GM23338 (cell line): Measurements from ENCODE around the gene TMEM201. TPM values are rescaled to one million over a fixed set of nuclear protein-coding genes. Genes with fewer than 3 reads are reported as not detected.

Source experiments
- ATAC-seq: fragments of 200-7000 bp; cut with Tn5 transposase; 3 replicates; pipeline ENCODE4 v1.9.1; 2020
- DNase-seq: peaks from one replicate; pipeline ENCODE4 v3.0.0-alpha.2; 2015; ENCODE audit warnings: low spot score
- H2AFZ ChIP-seq: fragments of 200-600 bp; sonication (generic); 2 replicates; pipeline ENCODE4 v1.8.0; 2016; ENCODE audit warnings: antibody characterized with exemption, mild to moderate bottlenecking, moderate library complexity
- H3F3A ChIP-seq: fragments of 200-600 bp; sonication (generic); replicated peaks from 2 replicates; pipeline ENCODE4 v1.8.0; 2017; ENCODE audit warnings: antibody characterized with exemption, mixed run types, low read depth
- H3K27ac ChIP-seq: fragments of 200-600 bp; sonication (generic); 2 replicates; pipeline ENCODE4 v1.6.1; 2016; ENCODE audit warnings: low read depth
- H3K27me3 ChIP-seq: fragments of 200-600 bp; sonication (generic); 2 replicates; pipeline ENCODE4 v1.8.0; 2016; ENCODE audit warnings: mild to moderate bottlenecking, mixed run types, moderate library complexity; ENCODE audit not compliant: insufficient read depth
- H3K36me3 ChIP-seq: fragments of 200-600 bp; sonication (generic); 2 replicates; pipeline ENCODE4 v1.8.0; 2016; ENCODE audit warnings: mild to moderate bottlenecking; ENCODE audit not compliant: insufficient read depth
- H3K4me1 ChIP-seq: fragments of 200-600 bp; sonication (generic); 2 replicates; pipeline ENCODE4 v1.8.0; 2016; ENCODE audit warnings: mild to moderate bottlenecking, moderate library complexity; ENCODE audit not compliant: insufficient read depth
- H3K4me2 ChIP-seq: fragments of 200-600 bp; sonication (generic); 2 replicates; pipeline ENCODE4 v1.7.1; 2017; ENCODE audit warnings: mixed run types
- H3K4me3 ChIP-seq: fragments of 200-600 bp; sonication (generic); 2 replicates; pipeline ENCODE4 v1.6.1; 2016; ENCODE audit warnings: mixed run types
- H3K79me2 ChIP-seq: fragments of 200-600 bp; sonication (generic); replicated peaks from 2 replicates; pipeline ENCODE4 v1.8.0; 2017; ENCODE audit warnings: mild to moderate bottlenecking; ENCODE audit not compliant: insufficient read depth
- H3K9me2 ChIP-seq: fragments of 200-600 bp; sonication (generic); 2 replicates; pipeline ENCODE4 v1.8.0; 2017; ENCODE audit not compliant: insufficient read depth
- H4K20me1 ChIP-seq: fragments of 200-600 bp; sonication (generic); replicated peaks from 2 replicates; pipeline ENCODE4 v1.8.0; 2017; ENCODE audit warnings: mild to moderate bottlenecking; ENCODE audit not compliant: insufficient read depth
- H3K27ac Mint-ChIP-seq: 2 replicates; pipeline ENCODE4 v1.8.0; 2020; ENCODE audit warnings: inconsistent platforms, mild to moderate bottlenecking, moderate library complexity, mixed read lengths
- H3K27me3 Mint-ChIP-seq: 3 replicates; pipeline ENCODE4 v1.8.0; 2022; ENCODE audit warnings: low read depth, mild to moderate bottlenecking, moderate library complexity, mixed read lengths, inconsistent platforms; ENCODE audit not compliant: insufficient read depth, poor library complexity
- H3K36me3 Mint-ChIP-seq: 3 replicates; pipeline ENCODE4 v1.8.0; 2021; ENCODE audit warnings: low read depth, mild to moderate bottlenecking, inconsistent platforms, moderate library complexity, mixed read lengths
- H3K4me1 Mint-ChIP-seq: 3 replicates; pipeline ENCODE4 v1.8.0; 2020; ENCODE audit warnings: mild to moderate bottlenecking, inconsistent platforms, mixed read lengths
- H3K4me3 Mint-ChIP-seq: 3 replicates; pipeline ENCODE4 v1.8.0; 2021; ENCODE audit warnings: moderate library complexity, mild to moderate bottlenecking, inconsistent platforms, mixed read lengths
- H3K9me3 Mint-ChIP-seq: 3 replicates; pipeline ENCODE4 v1.8.0; 2020; ENCODE audit warnings: moderate library complexity, mild to moderate bottlenecking, inconsistent platforms, mixed read lengths
- CREB1 ChIP-seq: fragments of 250-450 bp; sonication (Bioruptor Pico); IDR thresholded peaks from 2 replicates; pipeline ENCODE4 v1.5.0; 2020; ENCODE audit warnings: low read depth, mild to moderate bottlenecking, moderate library complexity
- EZH2 ChIP-seq: fragments of 200-600 bp; sonication (generic); IDR thresholded peaks from one replicate; pipeline ENCODE4 v1.8.0; 2017; ENCODE audit warnings: antibody characterized with exemption, mild to moderate bottlenecking, low read depth; ENCODE audit not compliant: unreplicated experiment
- EZH2phosphoT487 ChIP-seq: fragments of 200-600 bp; sonication (generic); IDR thresholded peaks from one replicate; pipeline ENCODE4 v1.8.1; 2018; ENCODE audit warnings: antibody characterized with exemption; ENCODE audit not compliant: unreplicated experiment
- JUNB ChIP-seq: IDR thresholded peaks from one replicate; pipeline ENCODE4 v1.6.1; 2016; ENCODE audit warnings: antibody characterized with exemption; ENCODE audit not compliant: unreplicated experiment
- NANOG ChIP-seq: IDR thresholded peaks from 2 replicates; pipeline ENCODE4 v1.6.1; 2016; ENCODE audit warnings: antibody characterized with exemption, borderline replicate concordance
- POLR2AphosphoS5 ChIP-seq: IDR thresholded peaks from 2 replicates; pipeline ENCODE4 v1.6.1; 2016; ENCODE audit warnings: antibody characterized with exemption, low read depth
- STAT1 ChIP-seq: IDR thresholded peaks from one replicate; pipeline ENCODE4 v1.6.1; 2016; ENCODE audit warnings: antibody characterized with exemption; ENCODE audit not compliant: unreplicated experiment
- ZNF114 ChIP-seq: fragments of 250-450 bp; sonication (Bioruptor Pico); IDR thresholded peaks from 2 replicates; pipeline ENCODE4 v1.5.0; 2020; ENCODE audit warnings: mild to moderate bottlenecking, moderate library complexity
- ZNF331 ChIP-seq: fragments of 250-450 bp; sonication (Bioruptor Pico); IDR thresholded peaks from 2 replicates; pipeline ENCODE4 v1.5.0; 2020; ENCODE audit warnings: low read depth, mild to moderate bottlenecking, moderate library complexity
- polyA plus RNA-seq: library from polyadenylated mRNA; unstranded; fragments of >200 nt; fragmentation: Nextera tagmentation; extraction: Ambion mirVana; gene quantifications from 2 replicates; pipeline ENCODE4 v1.2.1, GENCODE V29; 2016
- total RNA-seq: library from RNA; depleted of rRNA; stranded (reverse); fragments of >200 nt; shearing (Covaris generic); gene quantifications from 2 replicates; pipeline ENCODE4 v1.2.3, GENCODE V29; 2014
- TF ChIP-seq, protein P1 (sequence below): IDR thresholded peaks from one replicate; pipeline ENCODE4 v1.6.1; 2018; ENCODE audit warnings: antibody characterized with exemption; ENCODE audit not compliant: unreplicated experiment
- TF ChIP-seq, protein P2 (sequence below): fragments of 250-450 bp; sonication (Bioruptor Pico); IDR thresholded peaks from 2 replicates; pipeline ENCODE4 v1.5.0; 2020; ENCODE audit warnings: mild to moderate bottlenecking, moderate library complexity
- TF ChIP-seq, protein P3 (sequence below): IDR thresholded peaks from 2 replicates; pipeline ENCODE4 v1.6.1; 2016; ENCODE audit warnings: antibody characterized with exemption
- TF ChIP-seq, protein P4 (sequence below), 2 experiments: fragments of 200-600 bp in 1 of 2; sonication (generic) in 1 of 2; conservative IDR thresholded peaks; 2 replicates each; pipeline versions ENCODE4 v1.5.1 to v1.6.1; 2016 to 2017; ENCODE audit warnings: antibody characterized with exemption in 2 of 2, low read depth in 2 of 2, mild to moderate bottlenecking in 2 of 2, moderate library complexity in 1 of 2

TMEM201 gene
- total and polyA plus RNA-seq, 2 experiments from 2014 or later: 11.6 to 27.2 TPM

DNA sequence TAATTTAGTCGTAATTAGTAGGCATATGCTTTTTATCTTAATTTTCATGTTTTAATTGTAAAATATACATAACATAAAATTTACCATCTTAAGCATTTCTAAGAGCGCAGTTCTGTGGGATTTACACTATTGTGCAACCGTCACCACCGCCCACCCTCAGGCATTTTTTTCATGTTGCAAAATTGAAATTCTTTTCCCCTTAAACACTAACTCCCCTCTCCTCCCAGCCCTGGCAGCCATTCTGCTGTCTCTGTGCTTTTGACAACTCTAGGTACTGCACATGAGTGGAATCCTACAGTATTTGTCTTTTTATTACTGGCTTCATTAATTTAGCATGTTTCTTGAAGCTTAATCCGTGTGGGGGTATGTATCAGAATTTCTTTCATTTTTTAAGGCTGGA lies 70.6 kb downstream of the TMEM201 start:
- Histone ChIP-seq H3F3A (0 out of 2 replicates have a peak, but pooled peaks cover 3% of the 10 kb centered on the region), H3K27me3 (peaks cover 1% of the 10 kb centered on the region; the same call in 1 of the 2 replicates), H3K4me3 (no peak overlapping the region), H3K36me3 (no peaks in the 10 kb centered on the region), H3K4me1 (peaks cover 7% of the 10 kb centered on the region), H4K20me1 (no peaks in the 10 kb centered on the region), H3K4me2 (no peak overlapping the region), H3K79me2 (no peaks in the 10 kb centered on the region), H3K9me2 (no peaks in the 10 kb centered on the region), H3K27ac (no peak overlapping the region), H2AFZ (no peak overlapping the region)
- DNase-seq: no peak
- Mint-ChIP-seq H3K36me3 (no peaks in the 10 kb centered on the region), H3K27me3 (peaks cover 16% of the 10 kb centered on the region), H3K27ac (no peak overlapping the region), H3K4me1 (peaks cover 10% of the 10 kb centered on the region), H3K4me3 (no peak overlapping the region), H3K9me3 (no peaks in the 10 kb centered on the region)
- no peak for ATAC-seq
- TF ChIP-seq, protein P1, sequence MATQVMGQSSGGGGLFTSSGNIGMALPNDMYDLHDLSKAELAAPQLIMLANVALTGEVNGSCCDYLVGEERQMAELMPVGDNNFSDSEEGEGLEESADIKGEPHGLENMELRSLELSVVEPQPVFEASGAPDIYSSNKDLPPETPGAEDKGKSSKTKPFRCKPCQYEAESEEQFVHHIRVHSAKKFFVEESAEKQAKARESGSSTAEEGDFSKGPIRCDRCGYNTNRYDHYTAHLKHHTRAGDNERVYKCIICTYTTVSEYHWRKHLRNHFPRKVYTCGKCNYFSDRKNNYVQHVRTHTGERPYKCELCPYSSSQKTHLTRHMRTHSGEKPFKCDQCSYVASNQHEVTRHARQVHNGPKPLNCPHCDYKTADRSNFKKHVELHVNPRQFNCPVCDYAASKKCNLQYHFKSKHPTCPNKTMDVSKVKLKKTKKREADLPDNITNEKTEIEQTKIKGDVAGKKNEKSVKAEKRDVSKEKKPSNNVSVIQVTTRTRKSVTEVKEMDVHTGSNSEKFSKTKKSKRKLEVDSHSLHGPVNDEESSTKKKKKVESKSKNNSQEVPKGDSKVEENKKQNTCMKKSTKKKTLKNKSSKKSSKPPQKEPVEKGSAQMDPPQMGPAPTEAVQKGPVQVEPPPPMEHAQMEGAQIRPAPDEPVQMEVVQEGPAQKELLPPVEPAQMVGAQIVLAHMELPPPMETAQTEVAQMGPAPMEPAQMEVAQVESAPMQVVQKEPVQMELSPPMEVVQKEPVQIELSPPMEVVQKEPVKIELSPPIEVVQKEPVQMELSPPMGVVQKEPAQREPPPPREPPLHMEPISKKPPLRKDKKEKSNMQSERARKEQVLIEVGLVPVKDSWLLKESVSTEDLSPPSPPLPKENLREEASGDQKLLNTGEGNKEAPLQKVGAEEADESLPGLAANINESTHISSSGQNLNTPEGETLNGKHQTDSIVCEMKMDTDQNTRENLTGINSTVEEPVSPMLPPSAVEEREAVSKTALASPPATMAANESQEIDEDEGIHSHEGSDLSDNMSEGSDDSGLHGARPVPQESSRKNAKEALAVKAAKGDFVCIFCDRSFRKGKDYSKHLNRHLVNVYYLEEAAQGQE: no peak
- TF ChIP-seq, protein P2, sequence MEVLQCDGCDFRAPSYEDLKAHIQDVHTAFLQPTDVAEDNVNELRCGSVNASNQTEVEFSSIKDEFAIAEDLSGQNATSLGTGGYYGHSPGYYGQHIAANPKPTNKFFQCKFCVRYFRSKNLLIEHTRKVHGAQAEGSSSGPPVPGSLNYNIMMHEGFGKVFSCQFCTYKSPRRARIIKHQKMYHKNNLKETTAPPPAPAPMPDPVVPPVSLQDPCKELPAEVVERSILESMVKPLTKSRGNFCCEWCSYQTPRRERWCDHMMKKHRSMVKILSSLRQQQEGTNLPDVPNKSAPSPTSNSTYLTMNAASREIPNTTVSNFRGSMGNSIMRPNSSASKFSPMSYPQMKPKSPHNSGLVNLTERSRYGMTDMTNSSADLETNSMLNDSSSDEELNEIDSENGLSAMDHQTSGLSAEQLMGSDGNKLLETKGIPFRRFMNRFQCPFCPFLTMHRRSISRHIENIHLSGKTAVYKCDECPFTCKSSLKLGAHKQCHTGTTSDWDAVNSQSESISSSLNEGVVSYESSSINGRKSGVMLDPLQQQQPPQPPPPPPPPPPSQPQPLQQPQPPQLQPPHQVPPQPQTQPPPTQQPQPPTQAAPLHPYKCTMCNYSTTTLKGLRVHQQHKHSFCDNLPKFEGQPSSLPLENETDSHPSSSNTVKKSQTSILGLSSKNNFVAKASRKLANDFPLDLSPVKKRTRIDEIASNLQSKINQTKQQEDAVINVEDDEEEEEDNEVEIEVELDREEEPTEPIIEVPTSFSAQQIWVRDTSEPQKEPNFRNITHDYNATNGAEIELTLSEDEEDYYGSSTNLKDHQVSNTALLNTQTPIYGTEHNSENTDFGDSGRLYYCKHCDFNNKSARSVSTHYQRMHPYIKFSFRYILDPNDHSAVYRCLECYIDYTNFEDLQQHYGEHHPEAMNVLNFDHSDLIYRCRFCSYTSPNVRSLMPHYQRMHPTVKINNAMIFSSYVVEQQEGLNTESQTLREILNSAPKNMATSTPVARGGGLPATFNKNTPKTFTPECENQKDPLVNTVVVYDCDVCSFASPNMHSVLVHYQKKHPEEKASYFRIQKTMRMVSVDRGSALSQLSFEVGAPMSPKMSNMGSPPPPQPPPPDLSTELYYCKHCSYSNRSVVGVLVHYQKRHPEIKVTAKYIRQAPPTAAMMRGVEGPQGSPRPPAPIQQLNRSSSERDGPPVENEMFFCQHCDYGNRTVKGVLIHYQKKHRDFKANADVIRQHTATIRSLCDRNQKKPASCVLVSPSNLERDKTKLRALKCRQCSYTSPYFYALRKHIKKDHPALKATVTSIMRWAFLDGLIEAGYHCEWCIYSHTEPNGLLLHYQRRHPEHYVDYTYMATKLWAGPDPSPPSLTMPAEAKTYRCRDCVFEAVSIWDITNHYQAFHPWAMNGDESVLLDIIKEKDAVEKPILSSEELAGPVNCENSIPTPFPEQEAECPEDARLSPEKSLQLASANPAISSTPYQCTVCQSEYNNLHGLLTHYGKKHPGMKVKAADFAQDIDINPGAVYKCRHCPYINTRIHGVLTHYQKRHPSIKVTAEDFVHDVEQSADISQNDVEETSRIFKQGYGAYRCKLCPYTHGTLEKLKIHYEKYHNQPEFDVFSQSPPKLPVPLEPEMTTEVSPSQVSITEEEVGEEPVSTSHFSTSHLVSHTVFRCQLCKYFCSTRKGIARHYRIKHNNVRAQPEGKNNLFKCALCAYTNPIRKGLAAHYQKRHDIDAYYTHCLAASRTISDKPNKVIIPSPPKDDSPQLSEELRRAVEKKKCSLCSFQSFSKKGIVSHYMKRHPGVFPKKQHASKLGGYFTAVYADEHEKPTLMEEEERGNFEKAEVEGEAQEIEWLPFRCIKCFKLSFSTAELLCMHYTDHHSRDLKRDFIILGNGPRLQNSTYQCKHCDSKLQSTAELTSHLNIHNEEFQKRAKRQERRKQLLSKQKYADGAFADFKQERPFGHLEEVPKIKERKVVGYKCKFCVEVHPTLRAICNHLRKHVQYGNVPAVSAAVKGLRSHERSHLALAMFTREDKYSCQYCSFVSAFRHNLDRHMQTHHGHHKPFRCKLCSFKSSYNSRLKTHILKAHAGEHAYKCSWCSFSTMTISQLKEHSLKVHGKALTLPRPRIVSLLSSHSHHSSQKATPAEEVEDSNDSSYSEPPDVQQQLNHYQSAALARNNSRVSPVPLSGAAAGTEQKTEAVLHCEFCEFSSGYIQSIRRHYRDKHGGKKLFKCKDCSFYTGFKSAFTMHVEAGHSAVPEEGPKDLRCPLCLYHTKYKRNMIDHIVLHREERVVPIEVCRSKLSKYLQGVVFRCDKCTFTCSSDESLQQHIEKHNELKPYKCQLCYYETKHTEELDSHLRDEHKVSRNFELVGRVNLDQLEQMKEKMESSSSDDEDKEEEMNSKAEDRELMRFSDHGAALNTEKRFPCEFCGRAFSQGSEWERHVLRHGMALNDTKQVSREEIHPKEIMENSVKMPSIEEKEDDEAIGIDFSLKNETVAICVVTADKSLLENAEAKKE (CRISPR knock-in tag): no peak
- TF ChIP-seq STAT1 (no peak), CREB1 (no peak), ZNF114 (CRISPR knock-in tag) (no peak), EZH2 (no peak), POLR2AphosphoS5 (no peak), JUNB (no peak), EZH2phosphoT487 (no peak), NANOG (no peak), ZNF331 (CRISPR knock-in tag) (no peak)
- TF ChIP-seq, protein P3, sequence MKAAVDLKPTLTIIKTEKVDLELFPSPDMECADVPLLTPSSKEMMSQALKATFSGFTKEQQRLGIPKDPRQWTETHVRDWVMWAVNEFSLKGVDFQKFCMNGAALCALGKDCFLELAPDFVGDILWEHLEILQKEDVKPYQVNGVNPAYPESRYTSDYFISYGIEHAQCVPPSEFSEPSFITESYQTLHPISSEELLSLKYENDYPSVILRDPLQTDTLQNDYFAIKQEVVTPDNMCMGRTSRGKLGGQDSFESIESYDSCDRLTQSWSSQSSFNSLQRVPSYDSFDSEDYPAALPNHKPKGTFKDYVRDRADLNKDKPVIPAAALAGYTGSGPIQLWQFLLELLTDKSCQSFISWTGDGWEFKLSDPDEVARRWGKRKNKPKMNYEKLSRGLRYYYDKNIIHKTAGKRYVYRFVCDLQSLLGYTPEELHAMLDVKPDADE: no peak
- TF ChIP-seq, protein P4, sequence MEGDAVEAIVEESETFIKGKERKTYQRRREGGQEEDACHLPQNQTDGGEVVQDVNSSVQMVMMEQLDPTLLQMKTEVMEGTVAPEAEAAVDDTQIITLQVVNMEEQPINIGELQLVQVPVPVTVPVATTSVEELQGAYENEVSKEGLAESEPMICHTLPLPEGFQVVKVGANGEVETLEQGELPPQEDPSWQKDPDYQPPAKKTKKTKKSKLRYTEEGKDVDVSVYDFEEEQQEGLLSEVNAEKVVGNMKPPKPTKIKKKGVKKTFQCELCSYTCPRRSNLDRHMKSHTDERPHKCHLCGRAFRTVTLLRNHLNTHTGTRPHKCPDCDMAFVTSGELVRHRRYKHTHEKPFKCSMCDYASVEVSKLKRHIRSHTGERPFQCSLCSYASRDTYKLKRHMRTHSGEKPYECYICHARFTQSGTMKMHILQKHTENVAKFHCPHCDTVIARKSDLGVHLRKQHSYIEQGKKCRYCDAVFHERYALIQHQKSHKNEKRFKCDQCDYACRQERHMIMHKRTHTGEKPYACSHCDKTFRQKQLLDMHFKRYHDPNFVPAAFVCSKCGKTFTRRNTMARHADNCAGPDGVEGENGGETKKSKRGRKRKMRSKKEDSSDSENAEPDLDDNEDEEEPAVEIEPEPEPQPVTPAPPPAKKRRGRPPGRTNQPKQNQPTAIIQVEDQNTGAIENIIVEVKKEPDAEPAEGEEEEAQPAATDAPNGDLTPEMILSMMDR (conservative IDR thresholded peaks at IDR 0.05; ENCODE audit: low read depth in 2 of 2): no peak
